Peyer's patch (tissue), 4 donors: Measurements from ENCODE around the gene HMGN4.

Experiments
- CTCF ChIP-seq, 6 experiments: fragments of 450-650 bp in 4 of 6; fragments of 200-600 bp in 2 of 6; sonication (generic) in 1 of 6; IDR thresholded peaks; one replicate each; pipeline ENCODE4 v1.5.1; 2017 to 2019; ENCODE audit warnings: antibody characterized with exemption in 6 of 6, mild to moderate bottlenecking in 3 of 6, moderate library complexity in 1 of 6
- POLR2A ChIP-seq, 2 donors: fragments of 450-650 bp; IDR thresholded peaks; one replicate each; pipeline ENCODE4 v1.5.1; 2017; ENCODE audit warnings: antibody characterized with exemption in 2 of 2, mild to moderate bottlenecking in 2 of 2, moderate library complexity in 2 of 2

GRCh38 chr6:26553264-26553634, 15.1 kb downstream of the HMGN4 start:
- no peak for TF ChIP-seq CTCF (IDR thresholded peaks at IDR 0.05)
- TF ChIP-seq POLR2A (IDR thresholded peaks at IDR 0.05): no peak
